ENCODE results near the gene ZRANB3.

- TF ChIP-seq CTCF (IDR thresholded peaks at IDR 0.05; ENCODE audit: low read depth, low read length) (peak; percentile 21; the same call in 1 of the 2 replicates), EZH2phosphoT487 (IDR thresholded peaks at IDR 0.05; ENCODE audit: low read depth) (no peak)
Observed at GRCh38 chr2:135573620-135574019, 42.6 kb upstream of the ZRANB3 start.

Measured in OCI-LY3 (cell line).